AG09309 (cell line): ENCODE data around the gene MMP28.

Source experiments
- DNase-seq: peaks from one replicate; pipeline ENCODE4 v3.0.0-alpha.2; 2010; ENCODE audit warnings: low read depth
- H3K4me3 ChIP-seq: 2 replicates; pipeline ENCODE4 v1.5.1; 2011; ENCODE audit warnings: mild to moderate bottlenecking, low read depth, low read length, moderate library complexity; ENCODE audit not compliant: control insufficient read depth
- CTCF ChIP-seq: IDR thresholded peaks from 2 replicates; pipeline ENCODE4 v1.5.1; 2011; ENCODE audit warnings: mild to moderate bottlenecking, low read depth, low read length, inconsistent platforms; ENCODE audit not compliant: insufficient read depth, control insufficient read depth; ENCODE audit errors: missing control alignments

MMP28 gene

GRCh38 chr17:35742496-35742895, 52.9 kb downstream of the MMP28 start:
- no peak for DNase-seq
- H3K4me3 ChIP-seq = no peak overlapping the region
- TF ChIP-seq CTCF = no peak

GRCh38 chr17:35740997-35741931, 54.2 kb downstream of the MMP28 start:
- H3K4me3 ChIP-seq = no peak overlapping the region

GRCh38 chr17:35740216-35740615, 55.2 kb downstream of the MMP28 start:
- no peak for DNase-seq
- no peak for TF ChIP-seq CTCF

More at GRCh38 chr17:35740997-35741931, 54.2 kb downstream of the MMP28 start:
- no peak for DNase-seq
- no peak for TF ChIP-seq CTCF

GRCh38 chr17:35738519-35739133, 56.8 kb downstream of the MMP28 start:
- DNase-seq = no peak
- TF ChIP-seq CTCF = no peak
- H3K4me3 ChIP-seq = no peak overlapping the region

More at GRCh38 chr17:35740216-35740615, 55.2 kb downstream of the MMP28 start:
- no peak overlapping the region for H3K4me3 ChIP-seq

GRCh38 chr17:35736236-35736635, 59.2 kb downstream of the MMP28 start:
- no peak for DNase-seq
- TF ChIP-seq CTCF = no peak
- H3K4me3 ChIP-seq = no peak overlapping the region

GRCh38 chr17:35735036-35735805, 60.2 kb downstream of the MMP28 start:
- TF ChIP-seq CTCF = no peak
- no peak overlapping the region for H3K4me3 ChIP-seq
- DNase-seq = no peak
